ENCODE data around the gene GPR153. TPM values are rescaled to one million over a fixed set of nuclear protein-coding genes. Genes with fewer than 3 reads are reported as not detected.

GPR153 gene
- total RNA-seq, 4 donors from 2014 or later: 6.2 to 17.3 (median 11.7) TPM

DNA sequence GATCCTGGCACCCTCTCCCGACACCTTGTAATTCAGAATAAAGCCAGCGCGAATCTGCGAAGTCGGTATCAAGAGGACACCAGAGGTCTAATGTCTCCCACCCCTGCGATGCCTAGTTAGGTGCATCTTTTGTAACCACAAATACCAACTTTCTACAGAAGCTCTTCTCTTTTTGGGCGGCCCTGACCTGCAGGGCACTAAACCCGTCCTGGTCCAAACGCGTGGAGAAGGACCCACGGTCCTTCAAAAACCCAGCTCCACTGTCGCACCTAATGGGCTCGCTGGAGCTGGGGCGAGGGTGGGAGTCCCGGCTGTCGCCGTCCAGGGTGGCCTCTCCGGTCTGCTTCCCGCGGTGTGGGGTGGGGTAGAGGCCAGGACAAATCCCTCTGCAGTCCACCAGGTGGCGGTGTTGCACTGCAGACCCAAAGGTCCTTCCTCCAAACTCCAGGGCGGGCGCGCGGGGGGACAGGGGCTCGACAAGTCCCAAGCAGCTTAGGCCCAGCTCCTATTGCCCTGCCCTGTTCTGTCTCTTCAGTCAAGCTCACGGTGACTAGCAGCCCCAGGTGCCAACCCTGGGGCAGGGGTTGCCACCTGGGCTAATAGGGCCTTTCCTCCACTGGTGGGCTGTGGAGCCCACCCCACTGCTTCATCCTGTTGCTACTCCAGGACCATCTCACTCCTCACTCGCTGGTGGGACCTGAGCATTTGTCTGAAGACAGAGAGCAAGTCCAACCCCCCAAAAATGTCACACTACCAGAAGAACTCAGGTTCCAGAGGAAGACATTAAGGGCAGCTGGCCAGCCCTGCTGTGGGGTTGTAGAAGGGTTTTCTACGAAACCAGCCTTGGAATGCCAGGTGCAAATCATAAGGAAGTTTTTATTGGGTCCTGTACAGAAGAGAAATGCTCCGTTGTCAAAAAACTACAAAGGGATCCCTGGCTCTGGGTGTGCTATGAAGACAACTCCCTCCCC lies 14.1 kb downstream of the GPR153 start:
- 3 to 5% methylated on average over 29 to 30 of the region's 30 CpGs for WGBS, 2 donors
- DNase-seq (ENCODE audit: low spot score in 2 of 2): peak; percentile 75 to 96
- H3K4me3 ChIP-seq (ENCODE audit: low read depth, poor library complexity, severe bottlenecking): no peak overlapping the region
- intact Hi-C loops (cut with DNase I; ENCODE audit: low total_unique reads): loop anchor here (2.0 to 10.0 kb wide), 3 partner anchors 100 to 192 kb away; no protein-coding TSS in a partner anchor
- TF ChIP-seq, protein P1, sequence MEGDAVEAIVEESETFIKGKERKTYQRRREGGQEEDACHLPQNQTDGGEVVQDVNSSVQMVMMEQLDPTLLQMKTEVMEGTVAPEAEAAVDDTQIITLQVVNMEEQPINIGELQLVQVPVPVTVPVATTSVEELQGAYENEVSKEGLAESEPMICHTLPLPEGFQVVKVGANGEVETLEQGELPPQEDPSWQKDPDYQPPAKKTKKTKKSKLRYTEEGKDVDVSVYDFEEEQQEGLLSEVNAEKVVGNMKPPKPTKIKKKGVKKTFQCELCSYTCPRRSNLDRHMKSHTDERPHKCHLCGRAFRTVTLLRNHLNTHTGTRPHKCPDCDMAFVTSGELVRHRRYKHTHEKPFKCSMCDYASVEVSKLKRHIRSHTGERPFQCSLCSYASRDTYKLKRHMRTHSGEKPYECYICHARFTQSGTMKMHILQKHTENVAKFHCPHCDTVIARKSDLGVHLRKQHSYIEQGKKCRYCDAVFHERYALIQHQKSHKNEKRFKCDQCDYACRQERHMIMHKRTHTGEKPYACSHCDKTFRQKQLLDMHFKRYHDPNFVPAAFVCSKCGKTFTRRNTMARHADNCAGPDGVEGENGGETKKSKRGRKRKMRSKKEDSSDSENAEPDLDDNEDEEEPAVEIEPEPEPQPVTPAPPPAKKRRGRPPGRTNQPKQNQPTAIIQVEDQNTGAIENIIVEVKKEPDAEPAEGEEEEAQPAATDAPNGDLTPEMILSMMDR (IDR thresholded peaks at IDR 0.05): peak in 1 of 3 donors; percentile 82
- no peak for TF ChIP-seq POLR2A (IDR thresholded peaks at IDR 0.05)

DNA sequence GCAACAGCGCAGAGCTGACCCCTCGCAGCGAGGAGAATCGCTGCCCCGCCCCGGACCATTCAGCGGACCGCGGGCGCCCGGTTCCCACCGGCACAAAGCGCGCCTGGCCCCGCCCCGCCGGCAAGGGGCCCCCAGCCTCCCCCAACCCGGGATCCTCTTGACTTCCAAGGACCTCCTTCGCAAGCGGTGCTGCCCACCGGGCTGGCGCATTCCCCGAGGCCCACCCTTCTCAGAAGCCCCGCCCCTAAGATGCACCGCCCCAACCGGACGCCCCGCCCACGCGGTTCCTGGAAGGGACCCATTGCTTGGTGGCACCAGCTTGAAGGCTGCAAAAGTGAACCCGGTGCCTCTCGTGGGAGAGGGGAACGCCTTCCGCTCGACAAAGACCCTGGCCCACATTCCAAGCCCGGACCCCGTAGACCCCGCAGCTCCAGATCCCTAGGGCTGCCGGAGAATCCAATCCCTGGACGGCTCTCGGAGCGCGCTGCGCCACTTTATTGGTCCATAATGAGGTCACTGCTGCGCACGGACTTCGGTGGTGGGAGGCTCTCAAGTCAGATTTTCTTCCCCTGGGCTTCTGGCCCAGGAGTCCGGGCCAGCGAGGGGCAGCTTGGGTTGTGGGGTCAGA lies 14.9 kb downstream of the GPR153 start:
- intact Hi-C loops (cut with DNase I; ENCODE audit: low total_unique reads): loop anchor here (2.0 to 10.0 kb wide), 3 partner anchors 101 to 191 kb away; no protein-coding TSS in a partner anchor
- H3K4me3 ChIP-seq (ENCODE audit: low read depth, poor library complexity, severe bottlenecking): no peak overlapping the region
- 3 to 7% methylated on average over 31 to 38 of the region's 49 CpGs for WGBS, 2 donors

DNA sequence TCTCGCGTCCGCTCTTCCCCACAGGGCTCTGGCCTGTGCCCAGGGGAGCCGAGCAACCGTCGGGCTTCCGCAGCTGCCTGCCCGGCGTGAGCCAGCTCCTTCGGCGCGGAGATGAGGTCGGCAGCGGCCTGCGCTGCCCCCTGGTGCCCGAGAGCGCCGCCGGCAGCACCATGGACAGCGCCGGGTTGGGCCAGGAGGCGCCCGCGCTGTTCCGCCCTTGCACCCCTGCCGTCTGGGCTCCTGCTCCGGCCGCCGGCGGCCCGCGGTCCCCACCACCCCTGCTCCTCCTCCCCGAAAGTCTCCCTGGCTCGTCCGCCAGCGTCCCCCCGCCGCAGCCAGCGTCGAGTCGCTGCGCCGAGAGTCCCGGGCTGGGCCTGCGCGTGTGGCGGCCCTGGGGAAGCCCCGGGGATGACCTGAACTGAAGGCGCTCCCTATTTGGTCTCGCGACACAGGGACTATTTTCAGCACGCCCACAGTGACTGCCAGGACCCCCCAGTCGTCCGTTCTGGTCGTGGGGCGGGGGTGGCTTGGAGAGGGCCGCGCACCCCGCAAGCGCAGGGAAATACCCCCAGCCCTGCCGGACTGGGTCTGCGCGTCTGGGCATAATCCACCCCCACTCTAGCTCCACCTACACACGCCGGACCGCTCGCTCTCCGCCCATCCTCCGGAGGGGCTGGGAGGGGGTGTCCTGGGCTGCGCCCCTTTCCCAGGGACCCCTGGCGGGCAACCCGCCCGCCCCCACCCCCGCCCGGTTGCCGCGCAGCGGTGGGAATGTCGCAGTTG lies 15.6 kb downstream of the GPR153 start:
- intact Hi-C loops (cut with DNase I; ENCODE audit: low total_unique reads): loop anchor here (5.0 to 10.0 kb wide), 2 partner anchors 152 to 190 kb away; no protein-coding TSS in a partner anchor
- no peak overlapping the region for H3K4me3 ChIP-seq (ENCODE audit: low read depth, poor library complexity, severe bottlenecking)
- DNase-seq (ENCODE audit: low spot score in 2 of 2): peak in 1 of 2 donors; percentile 55
- TF ChIP-seq, protein P1 (IDR thresholded peaks at IDR 0.05): peak in 1 of 3 donors; percentile 45
- TF ChIP-seq POLR2A (IDR thresholded peaks at IDR 0.05): no peak
- 0 to 2% methylated on average over 4 to 64 of the region's 79 CpGs for WGBS, 2 donors

More for the DNA sequence above, 14.9 kb downstream of the GPR153 start:
- TF ChIP-seq, protein P1 (IDR thresholded peaks at IDR 0.05): no peak
- no peak for TF ChIP-seq POLR2A (IDR thresholded peaks at IDR 0.05)
- DNase-seq (ENCODE audit: low spot score in 2 of 2): no peak

DNA sequence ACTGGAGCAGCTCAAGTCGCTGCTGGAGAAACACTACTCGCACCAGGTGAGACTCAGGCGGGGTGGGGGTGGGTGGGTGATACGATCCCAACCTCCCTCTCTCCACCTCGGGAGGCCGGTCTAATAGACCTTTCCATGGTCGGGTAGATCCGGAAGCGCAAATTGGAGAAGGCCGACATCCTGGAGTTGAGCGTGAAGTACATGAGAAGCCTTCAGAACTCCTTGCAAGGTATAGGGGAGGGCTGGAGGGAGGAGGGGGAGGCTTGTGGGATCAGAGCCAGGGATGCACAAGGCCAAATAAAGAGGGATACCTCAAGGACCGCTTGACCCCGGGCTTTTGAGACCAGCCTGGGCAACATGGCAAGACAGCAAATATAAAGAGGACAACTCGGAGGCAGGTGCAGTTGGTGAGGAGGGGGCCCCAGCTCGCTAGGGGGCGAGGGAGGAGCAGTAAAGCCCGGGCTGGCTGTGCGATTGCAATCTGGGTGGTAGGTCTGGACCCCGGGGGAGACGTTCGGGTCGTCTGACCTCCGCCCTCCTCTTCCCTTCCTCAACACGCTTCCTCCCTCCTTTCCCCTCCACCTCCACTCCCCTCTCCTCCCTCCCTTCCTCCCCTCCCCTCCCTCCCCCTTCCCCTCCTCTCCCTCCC lies 16.4 kb downstream of the GPR153 start:
- no peak for DNase-seq (ENCODE audit: low spot score in 2 of 2)
- H3K4me3 ChIP-seq (ENCODE audit: low read depth, poor library complexity, severe bottlenecking): no peak overlapping the region
- no peak for TF ChIP-seq POLR2A (IDR thresholded peaks at IDR 0.05)
- TF ChIP-seq, protein P1 (IDR thresholded peaks at IDR 0.05): no peak
- 2 to 4% methylated on average over 24 of the region's 24 CpGs for WGBS, 2 donors
- intact Hi-C loops (cut with DNase I; ENCODE audit: low total_unique reads): loop anchor here (5.0 to 10.0 kb wide), 3 partner anchors 132 to 190 kb away; no protein-coding TSS in a partner anchor

DNA sequence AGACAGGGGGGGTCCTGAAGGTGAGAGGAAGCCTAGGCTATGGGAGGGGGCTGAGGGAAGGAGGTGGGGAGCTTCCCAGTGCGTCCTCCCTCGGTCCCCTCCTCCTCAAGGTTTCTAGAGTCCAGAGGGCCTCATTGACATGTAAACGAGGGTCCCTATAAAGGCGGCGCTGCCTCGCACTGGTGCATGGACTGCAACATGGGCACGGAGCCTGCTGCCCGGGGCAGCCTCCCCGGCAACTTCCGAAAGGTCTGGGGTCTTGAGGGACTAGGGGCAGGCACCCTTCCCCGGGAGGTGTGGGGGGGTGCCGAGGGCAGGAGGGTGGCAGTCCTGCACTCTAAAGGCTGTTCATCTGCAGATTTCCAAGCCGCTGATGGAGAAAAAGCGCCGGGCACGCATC lies 16.9 kb downstream of the GPR153 start, which contains the start of gene HES3:
Gene HES3, plus strand, starts transcription at position 187 of the 400 bp plus-strand sequence. Its CDS starts 187 bp downstream, at position 374.
- WGBS, 2 donors: 4 to 14% methylated on average over 13 to 16 of the region's 16 CpGs
- H3K4me3 ChIP-seq (ENCODE audit: low read depth, poor library complexity, severe bottlenecking): no peak within 1 kb of the TSS
- no peak for DNase-seq (ENCODE audit: low spot score in 2 of 2)
- TF ChIP-seq POLR2A (IDR thresholded peaks at IDR 0.05): no peak
- TF ChIP-seq, protein P1 (IDR thresholded peaks at IDR 0.05): no peak
- intact Hi-C loops (cut with DNase I; ENCODE audit: low total_unique reads): loop anchor here (5.0 to 10.0 kb wide), 2 partner anchors 132 to 189 kb away; no protein-coding TSS in a partner anchor

All from lower leg skin (tissue), 4 donors.